T-cell (primary cell): Measurements from ENCODE around the gene EOGT. TPM values are rescaled to one million over a fixed set of nuclear protein-coding genes. Genes with fewer than 3 reads are reported as not detected.

ENCODE experiments used
- ATAC-seq, 4 experiments: fragments of 200-7000 bp in 3 of 4; fragments of 150-1000 bp in 1 of 4; cut with Tn5 transposase; replicated peaks in 1 of 4; 1 replicate in 3 of 4; 2 replicates in 1 of 4; pipeline ENCODE4 v1.10.0; 2021; ENCODE audit warnings: moderate library complexity in 3 of 4, mild to moderate bottlenecking in 2 of 4, moderate number of reproducible peaks in 1 of 4
- CTCF ChIA-PET, 2 donors: fragments of 300-600 bp; sonication (Branson Sonifier 250); formaldehyde crosslinking; loops; one replicate each; lab custom pipeline; 2022; ENCODE audit warnings: antibody characterized with exemption in 2 of 2; lab: Charles Lee
- POLR2A ChIA-PET, 2 donors: fragments of 300-600 bp; sonication (Branson Sonifier 250); formaldehyde crosslinking; loops; one replicate each; lab custom pipeline; 2022; ENCODE audit warnings: antibody characterized with exemption in 2 of 2; lab: Charles Lee
- DNase-seq, 35 experiments: peaks; one replicate each; pipeline versions ENCODE4 v3.0.0 to v3.0.0-alpha.2; 2013 to 2023
- H3K27ac ChIP-seq: one replicate; pipeline ENCODE4 v1.5.1; 2013; ENCODE audit warnings: low read length
- H3K27me3 ChIP-seq, 2 experiments: replicated peaks in 1 of 2; 1 replicate in 1 of 2; 2 replicates in 1 of 2; pipeline versions ENCODE4 v1.6.1 to v1.7.0; 2013; ENCODE audit warnings: low read length in 1 of 2, mixed read lengths in 1 of 2; ENCODE audit not compliant: control insufficient read depth in 2 of 2, insufficient read depth in 2 of 2; ENCODE audit errors: extremely low read depth in 1 of 2
- H3K36me3 ChIP-seq, 2 donors: 1 replicate in 1 of 2; 2 replicates in 1 of 2; pipeline versions ENCODE4 v1.6.1 to v1.7.0; 2013; ENCODE audit warnings: low read length in 1 of 2; ENCODE audit not compliant: control insufficient read depth in 2 of 2, insufficient read depth in 1 of 2; ENCODE audit errors: extremely low read depth in 1 of 2
- H3K4me1 ChIP-seq, 2 experiments: 1 replicate in 1 of 2; 2 replicates in 1 of 2; pipeline versions ENCODE4 v1.6.1 to v1.7.0; 2013; ENCODE audit warnings: low read length in 2 of 2, mixed read lengths in 1 of 2; ENCODE audit not compliant: insufficient read depth in 2 of 2, control insufficient read depth in 1 of 2; ENCODE audit errors: extremely low read depth in 1 of 2
- H3K4me3 ChIP-seq, 2 donors: 1 replicate in 1 of 2; 2 replicates in 1 of 2; pipeline versions ENCODE4 v1.5.1 to v1.7.0; 2013; ENCODE audit warnings: mild to moderate bottlenecking in 2 of 2, low read length in 1 of 2, moderate library complexity in 1 of 2; ENCODE audit not compliant: control insufficient read depth in 1 of 2; ENCODE audit errors: extremely low read depth in 1 of 2
- H3K9me3 ChIP-seq: 2 replicates; pipeline ENCODE4 v1.7.0; 2013
- H3K27ac Mint-ChIP-seq, 2 donors: one replicate each; pipeline ENCODE4 v1.8.0; 2020 to 2021; ENCODE audit warnings: mild to moderate bottlenecking in 2 of 2, mixed read lengths in 2 of 2
- H3K27me3 Mint-ChIP-seq, 2 donors: one replicate each; pipeline ENCODE4 v1.8.0; 2021 to 2022; ENCODE audit warnings: mixed read lengths in 2 of 2
- H3K36me3 Mint-ChIP-seq: one replicate; pipeline ENCODE4 v1.8.0; 2021; ENCODE audit warnings: mixed read lengths
- H3K4me1 Mint-ChIP-seq, 3 donors: one replicate each; pipeline ENCODE4 v1.8.0; 2020 to 2022; ENCODE audit warnings: mixed read lengths in 3 of 3, mild to moderate bottlenecking in 1 of 3
- H3K4me3 Mint-ChIP-seq, 3 donors: one replicate each; pipeline ENCODE4 v1.8.0; 2020 to 2022; ENCODE audit warnings: mild to moderate bottlenecking in 3 of 3, mixed read lengths in 3 of 3, moderate library complexity in 3 of 3
- H3K9me3 Mint-ChIP-seq, 3 donors: one replicate each; pipeline ENCODE4 v1.8.0; 2020 to 2022; ENCODE audit warnings: mixed read lengths in 3 of 3
- WGBS: methylation state at CpG from one replicate; pipeline ENCODE4 v1.1.5; 2013; ENCODE audit warnings: missing lambda C conversion rate; ENCODE audit not compliant: insufficient coverage; 5-methylcytosine and 5-hydroxymethylcytosine counted together
- total RNA-seq, 35 experiments: library from RNA in 6 of 35; stranded (reverse) in 6 of 35; fragments of 120-200 nt in 1 of 35; gene quantifications; one replicate each; pipeline versions ENCODE4 v1.2.1 to v1.2.4 and lab custom pipeline; 2013 to 2026

Gene EOGT
- total RNA-seq: 10 to 100 TPM; 14.0 to 18.2 (median 15.5) TPM
- 18.2 TPM for total RNA-seq (2013)
- 11.8 to 38.2 (median 23.7) reads per million in 29 experiments for total RNA-seq (lab: John Stamatoyannopoulos, UW)

- Histone ChIP-seq H3K36me3 (no peaks in the 10 kb centered on the region), H3K27me3 (no peaks in the 10 kb centered on the region), H3K4me3 (peak within 1 kb of the TSS; percentile 77 to 85), H3K4me1 (peaks cover 3 to 23% of the 10 kb centered on the region in 2 experiments), H3K27ac (peak within 1 kb of the TSS; percentile 63), H3K9me3 (no peaks in the 10 kb centered on the region)
- WGBS: under 1% methylated on average over 95 of the region's 96 CpGs
- peak; percentile 39 to 85 (median 61) for DNase-seq
- H3K4me1 Mint-ChIP-seq: peaks cover 30 to 35% (median 35%) of the 10 kb centered on the region in 3 donors
- H3K27me3 Mint-ChIP-seq: no peaks in the 10 kb centered on the region
- CTCF ChIA-PET: interaction anchor here in 1 of 2 donors (1.0 kb wide), 1 partner anchor 9 kb away, joined by 4 read pairs; no protein-coding TSS in a partner anchor
- H3K27ac Mint-ChIP-seq: peak within 1 kb of the TSS; percentile 82 to 88
- H3K36me3 Mint-ChIP-seq: peaks cover 2% of the 10 kb centered on the region
- ATAC-seq: peak; percentile 82 to 86 (median 84)
- H3K9me3 Mint-ChIP-seq: no peaks in the 10 kb centered on the region
- peak within 1 kb of the TSS; percentile 81 to 92 (median 89) for H3K4me3 Mint-ChIP-seq
- POLR2A ChIA-PET: interaction anchor here (0.5 to 0.6 kb wide), 3 partner anchors 14 to 45 kb away, joined by 3 read pairs; no protein-coding TSS in a partner anchor
These were observed at the start of gene EOGT for GRCh38 chr3:69013253-69014021. TSS of gene EOGT (minus strand) at chr3:69013684. CDS start at chr3:69009846, 3,838 bp downstream.

GRCh38 chr3:69059688-69060087 lies 46.2 kb upstream of the EOGT start:
- POLR2A ChIA-PET: interaction anchor here (0.7 to 1.4 kb wide), 3 partner anchors 11 to 35 kb away, joined by 3 to 4 read pairs (median 3); no protein-coding TSS in a partner anchor
- ATAC-seq: no peak

GRCh38 chr3:69058947-69059224 lies 45.4 kb upstream of the EOGT start:
- Histone ChIP-seq H3K36me3 (peaks cover 4 to 50% of the 10 kb centered on the region in 2 donors), H3K27ac (peak overlapping the region; percentile 77), H3K4me3 (no peak overlapping the region), H3K27me3 (no peaks in the 10 kb centered on the region), H3K9me3 (no peaks in the 10 kb centered on the region), H3K4me1 (peaks cover 16 to 18% of the 10 kb centered on the region in 2 experiments)
- Mint-ChIP-seq H3K9me3 (no peaks in the 10 kb centered on the region), H3K4me3 (peak overlapping the region in 1 of 3 donors; percentile 18), H3K27me3 (no peaks in the 10 kb centered on the region), H3K36me3 (peaks cover 38% of the 10 kb centered on the region), H3K4me1 (peaks cover 29 to 47% (median 39%) of the 10 kb centered on the region in 3 donors), H3K27ac (peak overlapping the region; percentile 80 to 86)
- no peak for DNase-seq
- ATAC-seq: peak in 1 of 4 experiments; percentile 16
- CTCF ChIA-PET: interaction anchor here (0.6 to 1.9 kb wide), 4 partner anchors 26 to 62 kb away, joined by 3 to 6 read pairs (median 5); partner anchors contain the start of gene ARL6IP5 (in 1 of the 2)
- 43% methylated on average over 1 of the region's 2 CpGs for WGBS
- POLR2A ChIA-PET: interaction anchor here (0.6 to 1.4 kb wide), 5 partner anchors 9 to 81 kb away, joined by 3 to 13 read pairs (median 3); partner anchors contain the start of gene EOGT (in 1 of the 2)

More at GRCh38 chr3:69059688-69060087, 46.2 kb upstream of the EOGT start:
- no peak for DNase-seq
- H3K27me3 Mint-ChIP-seq: no peaks in the 10 kb centered on the region
- Histone ChIP-seq H3K27me3 (no peaks in the 10 kb centered on the region), H3K36me3 (peaks cover 4 to 48% of the 10 kb centered on the region in 2 donors), H3K9me3 (no peaks in the 10 kb centered on the region), H3K27ac (no peak overlapping the region), H3K4me3 (no peak overlapping the region), H3K4me1 (peaks cover 16 to 24% of the 10 kb centered on the region in 2 experiments)
- no peak overlapping the region for H3K4me3 Mint-ChIP-seq
- CTCF ChIA-PET: interaction anchor here (0.6 to 1.6 kb wide), 3 partner anchors 25 to 102 kb away, joined by 3 read pairs; partner anchors contain the start of gene ARL6IP5 (in 1 of the 2)
- peak overlapping the region; percentile 80 to 86 for H3K27ac Mint-ChIP-seq
- H3K4me1 Mint-ChIP-seq: peaks cover 37 to 55% (median 47%) of the 10 kb centered on the region in 3 donors
- peaks cover 38% of the 10 kb centered on the region for H3K36me3 Mint-ChIP-seq
- H3K9me3 Mint-ChIP-seq: no peaks in the 10 kb centered on the region

GRCh38 chr3:69058180-69058946 lies 44.9 kb upstream of the EOGT start:
- peak overlapping the region; percentile 77 for H3K27ac ChIP-seq
- no peaks in the 10 kb centered on the region for H3K9me3 Mint-ChIP-seq
- WGBS: no CpG with 5 or more reads among the region's 3 CpGs
- ATAC-seq (peak; percentile 96 to 99 (median 98)), DNase-seq (peak in 6 of 35 experiments; percentile 5 to 61 (median 18))
- H3K27me3 ChIP-seq: no peaks in the 10 kb centered on the region
- peak overlapping the region in 2 of 3 donors; percentile 6 to 18 for H3K4me3 Mint-ChIP-seq
- peaks cover 24 to 42% (median 33%) of the 10 kb centered on the region in 3 donors for H3K4me1 Mint-ChIP-seq
- no peaks in the 10 kb centered on the region for H3K9me3 ChIP-seq
- ChIA-PET CTCF (interaction anchor here (1.5 to 1.9 kb wide), 3 partner anchors 27 to 63 kb away, joined by 4 to 6 read pairs (median 6); partner anchors contain the start of gene ARL6IP5 (in 1 of the 2)), POLR2A (interaction anchor here (0.6 to 1.4 kb wide), 7 partner anchors 10 to 82 kb away, joined by 3 to 13 read pairs (median 3); partner anchors contain the start of gene EOGT (in 1 of the 2))
- H3K27ac Mint-ChIP-seq: peak overlapping the region; percentile 80 to 86
- no peaks in the 10 kb centered on the region for H3K27me3 Mint-ChIP-seq
- peaks cover 4 to 52% of the 10 kb centered on the region in 2 donors for H3K36me3 ChIP-seq
- peaks cover 16 to 18% of the 10 kb centered on the region in 2 experiments for H3K4me1 ChIP-seq
- no peak overlapping the region for H3K4me3 ChIP-seq
- peaks cover 36% of the 10 kb centered on the region for H3K36me3 Mint-ChIP-seq

- Mint-ChIP-seq H3K27me3 (no peaks in the 10 kb centered on the region), H3K4me3 (peak overlapping the region; percentile 98 to 99 (median 99)), H3K27ac (peak overlapping the region; percentile 97), H3K4me1 (peaks cover 44 to 53% (median 49%) of the 10 kb centered on the region in 3 donors), H3K9me3 (no peaks in the 10 kb centered on the region), H3K36me3 (peaks cover 20% of the 10 kb centered on the region)
- peak overlapping the region; percentile 87 for H3K27ac ChIP-seq
- ATAC-seq (peak in 3 of 4 experiments; percentile 1 to 9 (median 1)), DNase-seq (no peak)
- 0% methylated on average over 4 of the region's 9 CpGs for WGBS
- H3K4me3 ChIP-seq: peak overlapping the region; percentile 73 to 91
- CTCF ChIA-PET: interaction anchor here (0.8 to 1.5 kb wide), 8 partner anchors 12 to 69 kb away, joined by 3 to 5 read pairs (median 4); partner anchors contain the start of gene ARL6IP5 (in 1 of the 2)
- H3K9me3 ChIP-seq: no peaks in the 10 kb centered on the region
- peaks cover 20 to 22% of the 10 kb centered on the region in 2 experiments for H3K4me1 ChIP-seq
- POLR2A ChIA-PET: interaction anchor here (0.6 to 1.9 kb wide), 11 partner anchors 8 to 48 kb away, joined by 3 to 11 read pairs (median 4); partner anchors contain the start of gene ARL6IP5 (in 1 of the 2)
- H3K27me3 ChIP-seq: no peaks in the 10 kb centered on the region
- peaks cover 2 to 32% of the 10 kb centered on the region in 2 donors for H3K36me3 ChIP-seq
These were observed 39.0 kb upstream of the EOGT start for GRCh38 chr3:69052472-69052898.
